HT1080 (cell line): ENCODE data around the gene ZNF296. TPM values are rescaled to one million over a fixed set of nuclear protein-coding genes. Genes with fewer than 3 reads are reported as not detected.
A peak's percentile ranks its signal among the peaks of the same experiment; 100 is the strongest.

Source experiments
- DNase-seq: peaks from one replicate; pipeline ENCODE4 v3.0.0-alpha.2; 2015; ENCODE audit warnings: low read depth
- total RNA-seq: library from RNA; depleted of rRNA; stranded (reverse); fragments of >200 nt; shearing (Covaris generic); gene quantifications from 2 replicates; pipeline ENCODE4 v1.2.3, GENCODE V29; 2014

ZNF296 gene
- total RNA-seq, 1 experiment from 2014 or later = not detected

DNA sequence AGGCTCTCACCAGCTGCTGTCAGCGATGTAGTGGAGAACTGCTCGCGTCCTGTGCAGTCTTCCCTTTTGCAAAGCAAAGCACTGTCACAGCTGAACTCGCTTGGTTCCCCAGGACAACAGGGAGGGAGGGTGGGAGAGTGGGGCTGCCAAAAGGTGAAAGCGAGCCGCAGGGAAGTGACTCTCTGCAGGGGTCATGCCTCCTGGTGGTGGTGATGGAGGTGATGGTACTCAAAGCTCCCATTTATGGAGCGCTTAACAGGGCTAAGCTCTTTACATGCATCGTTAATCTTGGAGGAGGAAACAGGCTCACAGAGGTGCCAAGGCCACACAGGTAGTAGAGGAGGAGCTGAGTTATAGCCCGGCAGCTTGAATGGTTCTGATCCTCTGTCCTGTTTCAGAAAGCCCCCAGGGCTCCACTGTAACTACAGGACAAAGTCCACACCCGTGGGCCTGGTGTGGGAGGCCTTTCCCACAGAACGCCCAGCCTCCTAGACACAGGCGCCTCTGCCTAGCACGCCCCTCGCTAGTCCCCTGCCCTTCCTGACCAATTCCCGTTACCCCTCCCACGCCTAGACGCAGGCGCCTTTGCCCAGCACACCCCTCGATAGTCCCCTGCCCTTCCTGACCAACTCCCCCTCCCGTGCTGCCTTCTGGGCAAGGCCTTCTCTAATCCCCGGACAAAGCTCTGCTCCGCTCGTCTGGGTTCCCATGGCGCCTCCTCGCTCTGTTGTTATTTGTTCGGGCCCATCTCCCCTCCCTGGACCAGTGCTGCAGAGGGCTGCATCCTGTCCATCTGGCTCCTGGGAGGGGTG, 27.4 kb upstream of the ZNF296 start:
- DNase-seq = no peak

- DNase-seq = no peak
Observed at GRCh38 chr19:45103156-45103507, 26.9 kb upstream of the ZNF296 start.

DNA sequence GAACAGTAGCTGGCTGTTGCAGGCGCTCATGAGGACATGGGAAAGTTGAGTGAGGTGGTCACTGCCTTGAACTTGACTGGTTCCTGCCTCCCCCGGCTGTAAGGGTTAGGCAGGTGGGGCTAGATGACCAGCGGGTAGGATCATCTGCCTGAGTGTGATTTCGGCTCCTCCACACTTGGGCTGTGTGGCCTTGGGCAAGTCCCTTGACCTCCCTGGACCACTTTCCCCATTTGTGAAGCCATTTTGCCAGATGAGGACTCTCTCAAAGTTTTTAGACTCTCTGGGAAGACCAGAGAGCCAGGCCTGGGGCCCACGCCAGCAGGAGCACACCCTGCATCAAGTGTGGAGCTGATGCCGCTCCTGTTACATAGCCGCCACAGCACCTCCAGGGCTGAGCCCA, 26.2 kb upstream of the ZNF296 start:
- DNase-seq = no peak

DNA sequence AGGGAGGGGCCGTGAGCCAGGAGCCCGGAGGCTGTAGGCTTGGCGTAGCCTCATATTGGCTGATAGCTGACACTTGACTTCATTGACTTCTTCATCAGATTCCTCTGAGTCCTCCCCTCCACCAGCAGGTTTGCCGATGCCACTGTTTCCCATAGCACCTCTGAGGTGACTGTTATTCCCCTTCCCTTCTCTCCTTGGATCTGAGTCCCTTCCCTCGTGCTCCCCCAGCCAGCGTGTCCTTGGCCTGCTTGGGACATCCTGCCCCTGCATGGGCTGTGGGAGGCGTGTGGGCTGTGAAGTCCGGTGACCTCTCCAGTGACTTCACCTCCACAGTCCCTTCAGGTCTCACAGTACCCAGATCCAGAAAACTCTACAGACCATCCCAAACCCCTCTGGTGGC, 25.5 kb upstream of the ZNF296 start:
- DNase-seq = no peak

DNA sequence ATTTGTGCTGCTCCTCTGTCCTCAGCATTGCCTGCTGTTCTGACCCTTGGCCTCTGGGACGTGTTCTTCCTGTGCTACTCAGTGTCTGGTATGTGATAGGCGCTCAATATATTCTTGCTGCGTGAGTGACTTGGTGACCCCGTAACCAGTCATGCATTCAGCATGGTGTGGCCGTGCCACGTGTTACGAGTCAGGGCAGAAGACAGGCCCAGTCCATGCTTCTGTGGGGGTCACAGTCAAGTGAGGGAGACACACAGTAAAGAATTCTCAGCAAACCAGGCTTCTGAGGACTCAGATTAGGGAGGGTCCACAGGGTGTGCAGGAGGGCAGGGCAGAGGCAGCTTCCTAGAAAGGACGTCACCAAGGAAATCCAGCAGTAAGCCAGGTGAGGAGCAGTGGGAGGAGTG, 24.6 kb upstream of the ZNF296 start:
- DNase-seq = no peak

GRCh38 chr19:45100201-45100600, 23.9 kb upstream of the ZNF296 start:
- no peak for DNase-seq

GRCh38 chr19:45099467-45100191, 23.4 kb upstream of the ZNF296 start:
- no peak for DNase-seq

DNA sequence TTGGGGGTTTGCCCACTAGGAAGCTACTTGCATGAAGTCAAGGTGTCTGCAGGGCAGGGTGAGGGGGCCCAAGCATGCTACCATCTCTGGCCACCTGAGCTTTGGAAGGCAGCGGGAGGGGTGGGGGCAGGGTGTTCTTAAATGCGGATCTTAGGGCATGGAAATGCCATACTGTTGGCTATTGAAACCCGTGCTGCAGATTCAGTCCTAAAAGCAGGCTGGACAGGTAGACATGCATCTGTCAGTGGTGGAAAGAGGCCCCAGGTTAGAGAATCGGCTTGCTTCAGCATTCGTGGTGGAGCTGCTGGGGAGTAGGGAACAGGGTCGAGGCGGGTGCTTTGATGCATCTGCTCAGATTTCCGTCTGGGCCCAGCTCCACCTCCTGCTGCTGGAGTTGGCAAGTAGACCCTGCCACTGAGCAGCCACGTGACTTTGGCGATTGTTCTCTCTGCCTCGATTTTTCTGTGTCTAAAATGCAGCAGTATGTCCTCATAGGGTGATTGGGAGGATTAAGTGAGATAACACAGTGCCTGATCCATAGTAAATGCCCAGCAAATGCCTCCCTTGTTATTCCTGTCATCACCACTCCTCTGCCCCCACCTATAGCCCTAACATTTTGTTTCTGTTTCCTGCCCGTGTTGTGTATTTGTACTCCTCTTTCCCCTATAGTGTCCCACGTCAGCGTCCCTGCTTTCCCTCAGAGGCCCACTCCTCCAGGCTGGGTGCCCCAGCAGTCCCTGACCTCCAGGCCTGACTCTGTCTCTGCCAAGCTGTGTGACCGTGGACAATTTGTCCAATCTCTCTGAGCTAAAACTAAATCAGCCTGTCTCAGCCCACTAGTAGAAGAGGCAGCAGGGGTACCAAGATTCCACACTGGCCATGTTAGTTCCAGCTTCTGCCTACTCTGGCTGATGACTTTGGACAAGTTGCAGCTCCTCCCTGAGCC, 22.5 kb upstream of the ZNF296 start:
- no peak for DNase-seq

GRCh38 chr19:45097776-45098520, 21.7 kb upstream of the ZNF296 start:
- peak; percentile 97 for DNase-seq

GRCh38 chr19:45097450-45097775, 21.1 kb upstream of the ZNF296 start:
- DNase-seq = no peak

- no peak for DNase-seq
Observed at GRCh38 chr19:45096700-45097099, 20.4 kb upstream of the ZNF296 start.

- DNase-seq = no peak
Observed at GRCh38 chr19:45095496-45096413, 19.5 kb upstream of the ZNF296 start.

GRCh38 chr19:45094707-45095106, 18.4 kb upstream of the ZNF296 start:
- DNase-seq = no peak

- no peak for DNase-seq
Observed at GRCh38 chr19:45094137-45094536, 17.9 kb upstream of the ZNF296 start.

DNA sequence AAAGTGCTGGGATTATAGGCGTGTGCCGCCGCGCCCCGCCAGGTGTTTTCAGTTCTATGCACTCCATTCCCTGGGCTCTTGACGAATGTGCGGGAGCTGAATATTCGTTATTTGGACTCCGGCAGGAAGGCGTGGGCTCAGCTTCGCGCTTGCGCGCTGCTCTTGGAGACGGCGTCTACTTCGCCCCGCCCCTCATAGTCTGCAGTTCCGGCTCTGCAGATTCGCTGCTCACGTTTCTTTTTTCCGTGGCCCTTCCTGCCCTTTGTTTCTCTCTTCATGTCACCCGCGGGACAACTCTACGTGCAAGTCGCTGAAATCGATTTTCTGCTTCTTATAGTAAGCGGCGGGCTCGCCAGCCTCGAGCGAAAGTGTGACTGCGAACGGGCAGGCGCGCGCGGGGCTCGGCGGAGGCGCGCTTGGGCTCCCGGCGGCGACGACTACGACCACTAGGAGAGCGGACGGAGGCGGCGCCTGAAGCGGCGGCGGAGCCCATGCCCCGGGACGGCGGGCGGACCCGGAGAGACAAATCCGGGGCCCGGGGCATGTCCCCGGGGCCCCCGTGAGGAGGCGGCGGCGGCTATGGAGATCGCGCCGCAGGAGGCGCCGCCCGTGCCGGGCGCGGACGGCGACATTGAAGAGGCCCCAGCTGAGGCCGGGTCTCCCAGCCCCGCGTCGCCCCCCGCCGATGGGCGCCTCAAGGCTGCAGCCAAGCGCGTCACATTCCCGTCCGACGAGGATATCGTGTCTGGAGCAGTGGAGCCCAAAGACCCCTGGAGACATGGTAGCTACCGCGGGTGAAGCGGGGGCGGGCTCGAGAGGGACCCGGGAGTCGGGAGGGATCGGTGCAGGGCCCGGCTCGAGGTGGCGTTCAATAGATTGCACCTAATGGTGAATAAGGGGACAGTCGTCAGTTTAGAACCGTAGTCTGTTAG, 16.7 kb upstream of the ZNF296 start, which contains the start of gene PPP1R37:
PPP1R37 (plus strand) TSS at position 433 of the 932 bp plus-strand sequence; CDS start at position 580, 147 bp downstream.
- DNase-seq = peak; percentile 85

DNA sequence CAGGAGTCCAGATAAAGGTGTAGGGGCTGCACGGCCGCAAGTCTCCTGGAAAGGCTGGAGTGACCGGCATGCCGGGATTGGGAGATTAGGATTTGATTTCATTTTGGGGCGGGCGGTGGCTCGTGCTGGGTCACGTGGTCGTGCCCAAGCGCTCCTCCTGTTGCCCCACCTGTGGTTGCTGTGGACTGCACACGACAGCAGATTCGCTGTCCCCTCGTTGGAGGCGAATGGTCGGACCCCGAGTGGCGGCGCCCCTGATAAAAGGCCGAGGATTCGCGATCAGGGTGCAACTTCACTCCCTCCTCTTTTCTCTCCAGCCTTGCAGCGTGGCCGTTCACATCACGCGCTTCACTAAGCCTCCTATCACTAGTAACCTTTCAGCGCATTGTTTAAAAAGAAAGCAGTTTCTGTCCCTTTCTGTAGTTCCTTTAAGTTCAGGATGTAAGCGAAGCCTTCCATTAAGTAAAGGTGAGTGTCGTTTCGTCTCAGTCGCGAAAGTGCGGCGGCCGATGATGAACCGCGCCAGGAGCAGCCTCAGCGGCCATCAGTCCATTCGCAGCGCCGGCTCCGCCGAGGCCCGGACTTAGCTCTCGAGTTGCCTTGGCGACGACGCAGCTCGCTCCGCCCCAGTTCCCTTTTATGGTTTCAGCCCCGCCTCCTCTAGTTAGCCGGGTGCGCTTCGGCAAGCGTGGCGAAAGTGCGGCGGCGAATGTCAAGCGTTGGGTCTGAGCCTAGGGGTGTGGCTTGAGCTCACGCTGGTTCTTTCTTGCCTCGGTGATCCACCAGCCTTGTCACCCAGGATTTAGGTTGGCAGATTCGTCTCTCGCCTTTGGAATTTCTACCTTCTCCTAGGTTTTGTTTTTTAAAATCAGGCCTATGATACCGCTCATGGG, 15.0 kb upstream of the ZNF296 start:
- DNase-seq = no peak

DNA sequence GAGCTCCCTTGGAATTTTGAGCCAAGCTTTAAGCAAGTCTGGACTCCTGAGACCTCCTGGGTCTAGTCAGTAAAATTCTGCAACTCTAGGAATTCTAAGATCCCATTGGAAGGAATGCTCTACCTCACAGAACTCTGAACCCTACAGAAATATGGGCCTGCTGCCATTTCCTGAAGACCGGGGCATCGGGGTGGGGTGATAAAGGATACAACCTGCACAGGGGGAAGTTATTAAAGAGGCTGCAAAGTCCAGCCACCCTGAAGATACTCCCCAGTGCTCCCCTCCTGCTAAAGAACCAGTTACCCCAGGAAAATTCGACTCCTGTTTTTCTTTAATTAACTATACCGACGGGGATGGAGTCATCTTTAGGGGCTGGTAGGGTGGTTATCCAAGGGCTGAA, 14.3 kb upstream of the ZNF296 start:
- no peak for DNase-seq

- DNase-seq = no peak
Observed at GRCh38 chr19:45090034-45090433, 13.8 kb upstream of the ZNF296 start.
